GM23248 (cell line): Measurements from ENCODE around the gene SH3GLB1. TPM values are rescaled to one million over a fixed set of nuclear protein-coding genes. Genes with fewer than 3 reads are reported as not detected.

Experiments used
- DNase-seq: peaks from one replicate; pipeline ENCODE4 v3.0.0-alpha.2; 2015
- H2AFZ ChIP-seq: fragments of 200-600 bp; sonication (generic); 2 replicates; pipeline ENCODE4 v1.6.1; 2016; ENCODE audit warnings: antibody characterized with exemption
- H3F3A ChIP-seq: fragments of 200-600 bp; sonication (generic); 2 replicates; pipeline ENCODE4 v1.6.1; 2016; ENCODE audit warnings: mild to moderate bottlenecking, antibody characterized with exemption, mixed run types; ENCODE audit not compliant: insufficient read depth
- H3K27ac ChIP-seq: fragments of 200-600 bp; sonication (generic); 2 replicates; pipeline ENCODE4 v1.5.1; 2016; ENCODE audit warnings: mild to moderate bottlenecking
- H3K27me3 ChIP-seq: fragments of 200-600 bp; sonication (generic); replicated peaks from 2 replicates; pipeline ENCODE4 v1.6.1; 2016; ENCODE audit warnings: mild to moderate bottlenecking; ENCODE audit not compliant: insufficient read depth
- H3K36me3 ChIP-seq: fragments of 200-600 bp; sonication (generic); 2 replicates; pipeline ENCODE4 v1.6.1; 2016; ENCODE audit warnings: low read depth, mild to moderate bottlenecking
- H3K4me1 ChIP-seq: fragments of 200-600 bp; sonication (generic); 2 replicates; pipeline ENCODE4 v1.6.1; 2016; ENCODE audit warnings: mild to moderate bottlenecking; ENCODE audit not compliant: insufficient read depth
- H3K4me2 ChIP-seq: fragments of 200-600 bp; sonication (generic); one replicate; pipeline ENCODE4 v1.6.1; 2016; ENCODE audit warnings: mild to moderate bottlenecking; ENCODE audit not compliant: unreplicated experiment
- H3K4me3 ChIP-seq: fragments of 200-600 bp; sonication (generic); 2 replicates; pipeline ENCODE4 v1.5.1; 2016; ENCODE audit warnings: mild to moderate bottlenecking
- H3K79me2 ChIP-seq: fragments of 200-600 bp; sonication (generic); 2 replicates; pipeline ENCODE4 v1.6.1; 2016; ENCODE audit warnings: mild to moderate bottlenecking; ENCODE audit not compliant: insufficient read depth
- H3K9ac ChIP-seq: fragments of 200-600 bp; sonication (generic); 2 replicates; pipeline ENCODE4 v1.6.1; 2016; ENCODE audit warnings: mild to moderate bottlenecking
- H3K9me2 ChIP-seq: fragments of 200-600 bp; sonication (generic); 2 replicates; pipeline ENCODE4 v1.6.1; 2016; ENCODE audit warnings: mixed run types, mild to moderate bottlenecking, moderate library complexity; ENCODE audit not compliant: insufficient read depth
- H3K9me3 ChIP-seq: fragments of 200-600 bp; sonication (generic); one replicate; pipeline ENCODE4 v1.6.1; 2017; ENCODE audit warnings: low read depth
- H4K20me1 ChIP-seq: fragments of 200-600 bp; sonication (generic); 2 replicates; pipeline ENCODE4 v1.6.0; 2016; ENCODE audit not compliant: insufficient read depth
- EZH2 ChIP-seq: fragments of 200-600 bp; sonication (generic); IDR thresholded peaks from 2 replicates; pipeline ENCODE4 v1.6.1; 2018; ENCODE audit warnings: antibody characterized with exemption, mild to moderate bottlenecking; ENCODE audit not compliant: insufficient read depth, poor library complexity, severe bottlenecking
- EZH2phosphoT487 ChIP-seq: fragments of 200-600 bp; sonication (generic); IDR thresholded peaks from 2 replicates; pipeline ENCODE4 v1.6.1; 2018; ENCODE audit warnings: antibody characterized with exemption, moderate library complexity, mild to moderate bottlenecking, low read depth; ENCODE audit not compliant: insufficient read depth
- WGBS, 2 experiments: methylation state at CpG; one replicate each; pipeline ENCODE4 v1.1.6; 2015 to 2017; ENCODE audit warnings: low lambda C conversion rate in 2 of 2, low coverage in 1 of 2; ENCODE audit errors: missing lambda C conversion rate in 2 of 2; 5-methylcytosine and 5-hydroxymethylcytosine counted together
- in situ Hi-C: fragments of 300-500 bp; cut with MboI; formaldehyde crosslinking; loops from 2 replicates; pipeline ENCODE4 v1.15.0; 2020
- polyA plus RNA-seq: library from polyadenylated mRNA; unstranded; fragments of >200 nt; fragmentation: Nextera tagmentation; extraction: Ambion mirVana; gene quantifications from 2 replicates; pipeline ENCODE4 v1.2.1, GENCODE V29; 2016
- total RNA-seq: library from RNA; depleted of rRNA; stranded (reverse); fragments of >200 nt; shearing (Covaris generic); gene quantifications from 2 replicates; pipeline ENCODE4 v1.2.3, GENCODE V29; 2014

The SH3GLB1 gene
- total and polyA plus RNA-seq, 2 experiments from 2014 or later, result 36.0 to 131 TPM

GRCh38 chr1:86778569-86779239 is 74.3 kb downstream of the SH3GLB1 start:
- Histone ChIP-seq H3K9me3 (no peaks in the 10 kb centered on the region), H4K20me1 (no peaks in the 10 kb centered on the region), H3K9me2 (no peaks in the 10 kb centered on the region), H3K9ac (no peak overlapping the region), H3K4me2 (no peak overlapping the region), H3K27ac (no peak overlapping the region), H3K4me1 (peaks cover 25% of the 10 kb centered on the region), H3K36me3 (no peaks in the 10 kb centered on the region), H2AFZ (no peak overlapping the region), H3K4me3 (no peak overlapping the region), H3K27me3 (no peaks in the 10 kb centered on the region), H3F3A (peaks cover 33% of the 10 kb centered on the region), H3K79me2 (no peaks in the 10 kb centered on the region)
- TF ChIP-seq EZH2phosphoT487 (no peak), EZH2 (no peak)
- 69 to 70% methylated on average over 2 of the region's 2 CpGs for WGBS, 2 experiments
- peak; percentile 33 for DNase-seq
- in situ Hi-C loops, result loop anchor here (10.0 kb wide), 1 partner anchor 186 kb away; no protein-coding TSS in a partner anchor

GRCh38 chr1:86779308-86780191 is 75.2 kb downstream of the SH3GLB1 start:
- peaks cover 17% of the 10 kb centered on the region for H3K4me1 ChIP-seq
- no peak overlapping the region for H2AFZ ChIP-seq
- no peak overlapping the region for H3K27ac ChIP-seq
- no peaks in the 10 kb centered on the region for H3K79me2 ChIP-seq
- DNase-seq, result peak; percentile 20
- no peak overlapping the region for H3K9ac ChIP-seq
- no peaks in the 10 kb centered on the region for H3K27me3 ChIP-seq
- no peaks in the 10 kb centered on the region for H3K9me2 ChIP-seq
- no peak overlapping the region for H3K4me3 ChIP-seq
- WGBS, 2 experiments, result 84 to 85% methylated on average over 8 of the region's 8 CpGs
- H4K20me1 ChIP-seq, result no peaks in the 10 kb centered on the region
- H3K9me3 ChIP-seq, result no peaks in the 10 kb centered on the region
- no peaks in the 10 kb centered on the region for H3K36me3 ChIP-seq
- peaks cover 27% of the 10 kb centered on the region for H3F3A ChIP-seq
- H3K4me2 ChIP-seq, result no peak overlapping the region
- TF ChIP-seq EZH2phosphoT487 (no peak), EZH2 (no peak)
- in situ Hi-C loops, result loop anchor here (10.0 kb wide), 1 partner anchor 185 kb away; no protein-coding TSS in a partner anchor

DNA sequence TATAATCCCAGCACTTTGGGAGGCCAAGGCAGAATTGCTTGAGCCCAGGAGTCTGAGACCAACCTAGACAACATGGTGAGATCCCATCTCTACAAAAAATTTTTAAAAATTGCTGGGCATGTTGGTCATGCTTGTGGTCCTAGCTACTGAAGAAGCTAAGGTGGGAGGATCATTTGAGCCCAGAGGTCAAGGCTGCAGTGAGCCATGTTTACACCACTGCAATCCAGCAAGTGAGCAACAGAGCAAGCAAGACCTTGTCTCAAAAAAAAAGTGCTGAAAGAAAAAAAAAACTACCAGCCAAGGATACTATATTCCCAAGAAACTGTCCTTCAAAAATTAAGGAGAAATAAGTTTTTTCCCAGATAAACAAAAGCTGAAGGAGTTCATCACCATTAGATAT is 78.1 kb downstream of the SH3GLB1 start:
- in situ Hi-C loops, result no loop called here
- H3F3A ChIP-seq, result peaks cover 20% of the 10 kb centered on the region
- no peaks in the 10 kb centered on the region for H3K79me2 ChIP-seq
- H3K27ac ChIP-seq, result no peak overlapping the region
- H3K4me2 ChIP-seq, result no peak overlapping the region
- no peaks in the 10 kb centered on the region for H3K27me3 ChIP-seq
- no peaks in the 10 kb centered on the region for H3K36me3 ChIP-seq
- H3K9me2 ChIP-seq, result no peaks in the 10 kb centered on the region
- DNase-seq, result no peak
- no peak overlapping the region for H2AFZ ChIP-seq
- TF ChIP-seq EZH2phosphoT487 (no peak), EZH2 (no peak)
- no peaks in the 10 kb centered on the region for H3K9me3 ChIP-seq
- H3K9ac ChIP-seq, result no peak overlapping the region
- H4K20me1 ChIP-seq, result no peaks in the 10 kb centered on the region
- H3K4me1 ChIP-seq, result peaks cover 2% of the 10 kb centered on the region; the same call in 1 of the 2 replicates
- H3K4me3 ChIP-seq, result no peak overlapping the region

DNA sequence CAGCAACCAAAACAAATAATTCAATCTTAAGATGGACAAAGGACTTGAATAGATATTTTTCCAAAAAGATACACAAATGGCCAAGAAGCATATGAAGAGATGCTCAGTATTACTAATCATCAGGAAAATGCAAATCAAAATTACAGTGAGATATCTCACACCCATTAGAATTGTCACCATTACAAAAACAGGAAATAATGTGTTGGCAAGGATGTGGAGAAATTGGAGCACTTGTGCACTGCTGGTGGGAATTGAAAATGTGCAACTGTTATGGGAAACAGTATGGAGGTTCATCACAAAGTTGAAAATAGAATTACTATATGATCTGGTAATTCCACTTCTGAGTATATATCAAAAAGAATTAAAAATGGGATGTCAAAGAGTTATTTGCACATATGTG is 83.2 kb downstream of the SH3GLB1 start:
- no peaks in the 10 kb centered on the region for H3K36me3 ChIP-seq
- H3K27ac ChIP-seq, result no peak overlapping the region
- no peaks in the 10 kb centered on the region for H4K20me1 ChIP-seq
- no peak overlapping the region for H2AFZ ChIP-seq
- TF ChIP-seq EZH2phosphoT487 (no peak), EZH2 (no peak)
- no peak overlapping the region for H3K4me2 ChIP-seq
- no peaks in the 10 kb centered on the region for H3K27me3 ChIP-seq
- in situ Hi-C loops, result no loop called here
- H3K4me1 ChIP-seq, result peaks cover 18% of the 10 kb centered on the region
- H3K9ac ChIP-seq, result no peak overlapping the region
- no peaks in the 10 kb centered on the region for H3K79me2 ChIP-seq
- H3K4me3 ChIP-seq, result no peak overlapping the region
- H3K9me2 ChIP-seq, result no peaks in the 10 kb centered on the region
- no peak for DNase-seq
- H3K9me3 ChIP-seq, result no peaks in the 10 kb centered on the region
- peaks cover 31% of the 10 kb centered on the region for H3F3A ChIP-seq
